ENCODE measurements around the gene POLR1E. TPM values are rescaled to one million over a fixed set of nuclear protein-coding genes. Genes with fewer than 3 reads are reported as not detected.

Gene POLR1E
- total RNA-seq, 1 experiment from 2014 or later, result 45.8 TPM

DNA sequence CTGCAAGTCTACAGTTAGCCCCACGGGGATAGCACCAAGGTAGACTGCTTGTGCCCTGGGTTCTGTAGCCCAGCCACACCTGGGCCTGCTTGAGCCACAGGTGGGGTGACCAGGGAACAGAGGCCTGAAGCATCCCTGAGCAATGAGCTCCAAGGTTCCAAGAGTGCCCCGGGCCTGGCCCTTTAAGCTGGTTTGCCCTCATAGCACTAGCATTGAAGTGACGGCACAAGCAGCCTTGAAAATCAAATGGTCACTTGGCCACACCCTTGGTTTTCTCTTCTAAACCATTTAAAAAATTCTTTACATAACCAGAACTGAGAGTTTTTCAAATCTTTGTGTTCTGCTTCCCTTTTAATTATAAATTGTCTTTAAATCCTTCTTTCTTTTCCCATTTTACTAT, 65.7 kb downstream of the POLR1E start:
- Histone ChIP-seq H3K56ac (ENCODE audit: insufficient read length, low read depth, low read length) (no peak overlapping the region), H4K5ac (ENCODE audit: insufficient read length, low read depth, low read length) (no peak overlapping the region), H3K9me3 (ENCODE audit: control insufficient read depth, low read depth, low read length) (no peaks in the 10 kb centered on the region), H2BK20ac (ENCODE audit: low read depth, low read length, poor library complexity, severe bottlenecking) (no peak overlapping the region), H4K91ac (ENCODE audit: insufficient read length, low read depth, low read length) (no peak overlapping the region), H3K4me2 (ENCODE audit: insufficient read depth, insufficient read length, low read length) (no peak overlapping the region), H3K9ac (ENCODE audit: extremely low read depth, insufficient read length, low read length) (no peak overlapping the region), H4K20me1 (ENCODE audit: control insufficient read depth, insufficient read depth, insufficient read length) (no peaks in the 10 kb centered on the region), H3K4ac (ENCODE audit: low read depth, low read length) (no peak overlapping the region), H2BK15ac (ENCODE audit: low read depth, low read length) (no peak overlapping the region), H2AK5ac (ENCODE audit: insufficient read length, low read length) (no peak overlapping the region), H2BK12ac (ENCODE audit: insufficient read length, low read depth, low read length) (no peak overlapping the region), H2BK120ac (ENCODE audit: low read depth, low read length, poor library complexity, severe bottlenecking) (no peak overlapping the region), H3T11ph (ENCODE audit: low read length) (no peak overlapping the region), H2AFZ (ENCODE audit: low read length) (no peak overlapping the region), H3K14ac (ENCODE audit: insufficient read depth, low read length) (no peak overlapping the region), H3K18ac (ENCODE audit: insufficient read length, low read depth, low read length) (no peak overlapping the region), H3K79me2 (ENCODE audit: insufficient read depth, low read length) (no peaks in the 10 kb centered on the region), H3K4me1 (ENCODE audit: insufficient read depth, low read length) (no peaks in the 10 kb centered on the region), H2BK5ac (ENCODE audit: insufficient read length, low read length) (no peak overlapping the region), H3K23me2 (ENCODE audit: insufficient read length, low read depth, low read length, poor library complexity, severe bottlenecking) (no peaks in the 10 kb centered on the region), H4K8ac (replicated peaks; ENCODE audit: insufficient read length, low read depth, low read length) (no peak overlapping the region), H3K27me3 (ENCODE audit: insufficient read depth, low read length) (no peaks in the 10 kb centered on the region), H3K27ac (ENCODE audit: insufficient read length, low read depth, low read length) (no peak overlapping the region), H3K79me1 (ENCODE audit: insufficient read depth, low read depth, low read length, poor library complexity, severe bottlenecking) (no peaks in the 10 kb centered on the region), H3K23ac (ENCODE audit: insufficient read length, low read depth, low read length) (no peak overlapping the region)
- peaks cover 0 to 13% (median 0%) of the 10 kb centered on the region in 3 experiments; a peak in 1 of 7 replicates for H3K36me3 Mint-ChIP-seq (ENCODE audit: insufficient read depth in 1 of 3, low read depth in 3 of 3)
- no peak for DNase-seq
- TF ChIP-seq, protein P1, sequence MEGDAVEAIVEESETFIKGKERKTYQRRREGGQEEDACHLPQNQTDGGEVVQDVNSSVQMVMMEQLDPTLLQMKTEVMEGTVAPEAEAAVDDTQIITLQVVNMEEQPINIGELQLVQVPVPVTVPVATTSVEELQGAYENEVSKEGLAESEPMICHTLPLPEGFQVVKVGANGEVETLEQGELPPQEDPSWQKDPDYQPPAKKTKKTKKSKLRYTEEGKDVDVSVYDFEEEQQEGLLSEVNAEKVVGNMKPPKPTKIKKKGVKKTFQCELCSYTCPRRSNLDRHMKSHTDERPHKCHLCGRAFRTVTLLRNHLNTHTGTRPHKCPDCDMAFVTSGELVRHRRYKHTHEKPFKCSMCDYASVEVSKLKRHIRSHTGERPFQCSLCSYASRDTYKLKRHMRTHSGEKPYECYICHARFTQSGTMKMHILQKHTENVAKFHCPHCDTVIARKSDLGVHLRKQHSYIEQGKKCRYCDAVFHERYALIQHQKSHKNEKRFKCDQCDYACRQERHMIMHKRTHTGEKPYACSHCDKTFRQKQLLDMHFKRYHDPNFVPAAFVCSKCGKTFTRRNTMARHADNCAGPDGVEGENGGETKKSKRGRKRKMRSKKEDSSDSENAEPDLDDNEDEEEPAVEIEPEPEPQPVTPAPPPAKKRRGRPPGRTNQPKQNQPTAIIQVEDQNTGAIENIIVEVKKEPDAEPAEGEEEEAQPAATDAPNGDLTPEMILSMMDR (conservative IDR thresholded peaks at IDR 0.05), result no peak
- no peak overlapping the region for H3K4me3 Mint-ChIP-seq
- no peaks in the 10 kb centered on the region for H3K27me3 Mint-ChIP-seq (ENCODE audit: low read depth)
- H3K27ac Mint-ChIP-seq, result peak overlapping the region in 1 of 3 experiments; percentile 17; a peak in 1 of 7 replicates
- no CpG with 5 or more reads among the region's 3 CpGs for WGBS (ENCODE audit: extremely low coverage, insufficient read length, low lambda C conversion rate)
- H3K9me3 Mint-ChIP-seq, result peaks cover 0 to 3% of the 10 kb centered on the region in 2 experiments; a peak in 1 of 5 replicates
- peaks cover 9% of the 10 kb centered on the region in 2 experiments for H3K4me1 Mint-ChIP-seq
